K562 (cell line): Measurements from ENCODE around the gene MAP3K4. TPM values are rescaled to one million over a fixed set of nuclear protein-coding genes. Genes with fewer than 3 reads are reported as not detected.

Source experiments
- ATAC-seq: fragments of 200-7000 bp; cut with Tn5 transposase; 3 replicates; pipeline ENCODE4 v1.9.1; 2020; ENCODE audit warnings: moderate library complexity
- BruUV-seq: library from RNA; stranded (reverse); fragments of 400-500 nt; replicated peaks from 2 replicates; lab custom pipeline; 2021; lab: Mats Ljungman, UMichigan
- CTCF ChIA-PET: fragments of 300-600 bp; formaldehyde crosslinking; extraction: SDS; loops from one replicate; lab custom pipeline; 2021; ENCODE audit warnings: low intra/inter-chr PET ratio; lab: Yijun Ruan, JAX
- POLR2A ChIA-PET: fragments of 300-600, 350-650 bp; sonication (Branson Sonifier 250); formaldehyde crosslinking; extraction: SDS; loops from one replicate; lab custom pipeline; 2021; ENCODE audit warnings: antibody characterized with exemption, inconsistent platforms; lab: Yijun Ruan, JAX
- DNase-seq, 4 experiments: peaks; one replicate each; pipeline versions ENCODE4 v3.0.0 to v3.0.0-alpha.2; 2011 to 2018; ENCODE audit warnings: low spot score in 3 of 4, mixed read lengths in 3 of 4; ENCODE audit errors: extremely low read depth in 1 of 4
- FAIRE-seq: peaks from 2 replicates; lab custom pipeline; 2011; peaks lifted over from hg19 to GRCh38; lab: Jason Lieb, UNC
- H2AFZ ChIP-seq: 2 replicates; pipeline ENCODE4 v1.6.0; 2011; ENCODE audit warnings: low read depth, low read length, control low read depth, inconsistent platforms
- H3K27ac ChIP-seq: fragments of 200-600 bp; 3 replicates; pipeline ENCODE4 v1.8.0; 2011; ENCODE audit warnings: low read depth, mild to moderate bottlenecking, control low read depth, inconsistent platforms, low read length, moderate library complexity, mixed read lengths; ENCODE audit errors: extremely low read depth
- H3K27me3 ChIP-seq, 2 experiments: fragments of 300-600 bp in 1 of 2; 2 replicates in 1 of 2; 3 replicates in 1 of 2; pipeline versions ENCODE4 v1.6.0 to v1.8.0; 2011; ENCODE audit warnings: inconsistent platforms in 2 of 2, low read length in 2 of 2, mild to moderate bottlenecking in 1 of 2, mixed read lengths in 1 of 2, moderate library complexity in 1 of 2; ENCODE audit not compliant: control insufficient read depth in 2 of 2, insufficient read depth in 2 of 2
- H3K36me3 ChIP-seq: fragments of 300-600 bp; 3 replicates; pipeline ENCODE4 v1.8.0; 2011; ENCODE audit warnings: mild to moderate bottlenecking, low read length, inconsistent platforms; ENCODE audit not compliant: control insufficient read depth, insufficient read depth
- H3K4me1 ChIP-seq, 2 experiments: fragments of 200-600 bp in 1 of 2; replicated peaks in 1 of 2; 2 replicates in 1 of 2; 3 replicates in 1 of 2; pipeline versions ENCODE4 v1.5.1 to v1.8.0; 2011; ENCODE audit warnings: inconsistent platforms in 2 of 2, low read length in 2 of 2, mild to moderate bottlenecking in 1 of 2, mixed read lengths in 1 of 2, moderate library complexity in 1 of 2; ENCODE audit not compliant: control insufficient read depth in 2 of 2, insufficient read depth in 2 of 2
- H3K4me2 ChIP-seq: 2 replicates; pipeline ENCODE4 v1.6.1; 2011; ENCODE audit warnings: low read length, control low read depth, inconsistent platforms, mixed read lengths; ENCODE audit not compliant: insufficient read depth
- H3K4me3 ChIP-seq: fragments of 200-600 bp; sonication (generic), shearing (Covaris generic); 2 replicates; pipeline ENCODE4 v1.5.1; 2016; ENCODE audit warnings: control low read depth, inconsistent platforms
- H3K79me2 ChIP-seq: fragments of 200-600 bp; 3 replicates; pipeline ENCODE4 v1.8.0; 2011; ENCODE audit warnings: low read length, inconsistent platforms; ENCODE audit not compliant: control insufficient read depth, insufficient read depth
- H3K9ac ChIP-seq, 2 experiments: 2 replicates each; pipeline versions ENCODE4 v1.6.0 to v1.6.1; 2011; ENCODE audit warnings: low read depth in 2 of 2, low read length in 2 of 2, control low read depth in 1 of 2, inconsistent platforms in 1 of 2, mild to moderate bottlenecking in 1 of 2, mixed read lengths in 1 of 2; ENCODE audit not compliant: insufficient read depth in 1 of 2
- H3K9me1 ChIP-seq: one replicate; pipeline ENCODE4 v1.6.0; 2011; ENCODE audit warnings: inconsistent platforms, mild to moderate bottlenecking, low read length, moderate library complexity; ENCODE audit not compliant: control insufficient read depth, insufficient read depth
- H3K9me3 ChIP-seq: replicated peaks from 2 replicates; pipeline ENCODE4 v1.5.1; 2011; ENCODE audit warnings: low read depth, low read length, inconsistent platforms; ENCODE audit not compliant: control insufficient read depth, insufficient read depth
- H4K20me1 ChIP-seq: replicated peaks from 2 replicates; pipeline ENCODE4 v1.6.1; 2011; ENCODE audit warnings: low read length, inconsistent platforms, mixed read lengths; ENCODE audit not compliant: control insufficient read depth, insufficient read depth
- ADNP ChIP-seq: fragments of 200-800 bp; sonication (Bioruptor generic); IDR thresholded peaks from 2 replicates; pipeline ENCODE4 v1.6.1; 2016; ENCODE audit warnings: missing genetic modification characterization, missing compliant biosample characterization
- BRCA1 ChIP-seq, 2 experiments: fragments of 450-650 bp in 1 of 2; sonication (generic) in 1 of 2; formaldehyde crosslinking in 1 of 2; IDR thresholded peaks; 2 replicates each; pipeline versions ENCODE4 v1.5.0 to v1.6.1; 2017 to 2020; ENCODE audit warnings: mild to moderate bottlenecking in 1 of 2, missing genetic modification reagents in 1 of 2
- CEBPB ChIP-seq: fragments of 450-650 bp; IDR thresholded peaks from 2 replicates; pipeline ENCODE4 v1.6.1; 2016; ENCODE audit warnings: missing genetic modification characterization, missing compliant biosample characterization
- CREB5 ChIP-seq: fragments of 250-450 bp; sonication (Bioruptor Pico); IDR thresholded peaks from 2 replicates; pipeline ENCODE4 v1.5.0; 2020; ENCODE audit warnings: mild to moderate bottlenecking
- E2F1 ChIP-seq: sonication (generic); formaldehyde crosslinking; IDR thresholded peaks from 2 replicates; pipeline ENCODE4 v1.8.1; 2023; ENCODE audit warnings: mild to moderate bottlenecking, missing genetic modification reagents, moderate library complexity
- ELF1 ChIP-seq: fragments of 200-800 bp; sonication (Bioruptor generic); IDR thresholded peaks from 2 replicates; pipeline ENCODE4 v1.6.1; 2016; ENCODE audit warnings: missing genetic modification characterization, missing compliant biosample characterization
- ELF2 ChIP-seq: fragments of 250-450 bp; sonication (Bioruptor Pico); IDR thresholded peaks from 2 replicates; pipeline ENCODE4 v1.5.0; 2021; ENCODE audit warnings: mild to moderate bottlenecking
- GMEB1 ChIP-seq: fragments of 250-450 bp; sonication (Bioruptor Pico); IDR thresholded peaks from 2 replicates; pipeline ENCODE4 v1.4.0; 2020; ENCODE audit warnings: mild to moderate bottlenecking
- HDAC8 ChIP-seq: fragments of 450-650 bp; IDR thresholded peaks from 2 replicates; pipeline ENCODE4 v1.6.1; 2016; ENCODE audit warnings: mild to moderate bottlenecking, missing genetic modification characterization, moderate library complexity, missing compliant biosample characterization
- MAFF ChIP-seq: IDR thresholded peaks from 2 replicates; pipeline ENCODE4 v1.6.1; 2012; ENCODE audit warnings: low read length, improper control_type of control experiment
- MIER1 ChIP-seq: fragments of 450-650 bp; IDR thresholded peaks from 2 replicates; pipeline ENCODE4 v1.6.1; 2016; ENCODE audit warnings: antibody characterized with exemption, mild to moderate bottlenecking, low read depth
- OTX1 ChIP-seq: fragments of 450-650 bp; formaldehyde crosslinking; IDR thresholded peaks from 2 replicates; pipeline ENCODE4 v1.4.0; 2022; ENCODE audit warnings: mild to moderate bottlenecking
- RAD51 ChIP-seq: fragments of 450-650 bp; IDR thresholded peaks from 2 replicates; pipeline ENCODE4 v1.7.1; 2016; ENCODE audit warnings: low read depth, mild to moderate bottlenecking, borderline replicate concordance
- SAFB2 ChIP-seq: fragments of 200-400 bp; formaldehyde crosslinking; IDR thresholded peaks from 2 replicates; pipeline ENCODE4 v1.6.1; 2018; ENCODE audit warnings: borderline replicate concordance, low read length, low read depth, moderate library complexity; ENCODE audit not compliant: severe bottlenecking
- STAT5B ChIP-seq: fragments of 250-450 bp; sonication (Bioruptor Pico); IDR thresholded peaks from 2 replicates; pipeline ENCODE4 v1.8.0; 2021; ENCODE audit warnings: mild to moderate bottlenecking, inconsistent platforms
- TSC22D4 ChIP-seq: fragments of 450-650 bp; IDR thresholded peaks from 2 replicates; pipeline ENCODE4 v1.6.1; 2016; ENCODE audit warnings: missing genetic modification characterization, missing biosample characterization, control low read depth
- ZBTB17 ChIP-seq: fragments of 450-650 bp; formaldehyde crosslinking; IDR thresholded peaks from 2 replicates; pipeline ENCODE4 v1.4.0; 2020; ENCODE audit warnings: mild to moderate bottlenecking
- ZNF347 ChIP-seq: fragments of 450-650 bp; formaldehyde crosslinking; IDR thresholded peaks from 2 replicates; pipeline ENCODE4 v1.4.0; 2020; ENCODE audit warnings: low read depth, mild to moderate bottlenecking, moderate library complexity
- WGBS: fragments of 100-300 bp; shearing (Covaris generic); methylation state at CpG from one replicate; pipeline ENCODE4 v1.1.6; 2016; ENCODE audit warnings: low coverage, mixed read lengths; ENCODE audit not compliant: insufficient coverage; ENCODE audit errors: missing lambda C conversion rate; 5-methylcytosine and 5-hydroxymethylcytosine counted together
- in situ Hi-C: fragments of 300-500 bp; cut with MboI; formaldehyde crosslinking; loops from 4 replicates; pipeline ENCODE4 v1.15.0; 2018; ENCODE audit warnings: inconsistent platforms, mixed read lengths
- intact Hi-C: fragments of 100-400 bp; cut with micrococcal nuclease; formaldehyde crosslinking; loops from 2 replicates; pipeline ENCODE4 v1.14.2; 2022
- polyA plus RNA-seq, 8 experiments: library from polyadenylated mRNA; depleted of rRNA in 4 of 8; stranded (reverse) in 5 of 8; unstranded in 3 of 8; fragments of >200 nt; fragmentation: Nextera tagmentation in 2 of 8; fragmentation: Illumina TruSeq in 1 of 8; extraction: Ambion mirVana in 2 of 8; extraction: Trizol in 1 of 8; gene quantifications; 2 replicates each; pipeline versions ENCODE4 v1.2.1 to v1.2.3, GENCODE V29; 2011 to 2014; ENCODE audit warnings: inconsistent platforms in 1 of 8, missing spikeins in 1 of 8
- total RNA-seq, 7 experiments: library from RNA; depleted of rRNA in 6 of 7; stranded (reverse); fragments of >200 nt in 6 of 7; fragmentation: Illumina TruSeq in 2 of 7; extraction: Trizol in 2 of 7; gene quantifications; 2 replicates each; pipeline versions ENCODE4 v1.2.1 to v1.2.3, GENCODE V29; 2011 to 2021; ENCODE audit warnings: low replicate concordance in 1 of 7

The MAP3K4 gene
- total and polyA plus RNA-seq, 9 of the 15 experiments (the other 6 are each of a cell fraction or from before 2014, with no cell fraction given), result 21.0 to 77.2 (median 48.9) TPM

GRCh38 chr6:161085246-161085645 is 93.7 kb downstream of the MAP3K4 start (continued):
- TF ChIP-seq ADNP (tag) (no peak), CREB5 (CRISPR knock-in tag) (no peak), ZNF347 (CRISPR knock-in tag) (no peak)
- TF ChIP-seq, all 486 proteins: peak for 0

GRCh38 chr6:161088676-161089328 is 97.2 kb downstream of the MAP3K4 start:
- H3K9me3 ChIP-seq, result no peaks in the 10 kb centered on the region
- FAIRE-seq (no peak), ATAC-seq (peak; percentile 49; the same call in 2 of the 3 replicates), DNase-seq (no peak)
- H3K4me3 ChIP-seq, result no peak overlapping the region
- no peaks in the 10 kb centered on the region for H3K9me1 ChIP-seq
- CTCF ChIA-PET, result no interaction called here
- no peak overlapping the region for H3K4me2 ChIP-seq
- intact Hi-C loops, result no loop called here
- no peaks in the 10 kb centered on the region for H4K20me1 ChIP-seq
- no peak overlapping the region for H3K27ac ChIP-seq
- in situ Hi-C loops, result no loop called here
- no peaks in the 10 kb centered on the region for H3K4me1 ChIP-seq
- WGBS, result 73% methylated on average over 2 of the region's 2 CpGs
- H3K79me2 ChIP-seq, result no peaks in the 10 kb centered on the region
- POLR2A ChIA-PET, result interaction anchor here (0.7 kb wide), 2 partner anchors 8 to 46 kb away, joined by 3 to 4 read pairs; no protein-coding TSS in a partner anchor
- BruUV-seq, result no TSS peak
- H3K36me3 ChIP-seq, result peaks cover 97% of the 10 kb centered on the region
- H3K9ac ChIP-seq, result no peak overlapping the region
- no peak overlapping the region for H2AFZ ChIP-seq
- H3K27me3 ChIP-seq, result no peaks in the 10 kb centered on the region
- TF ChIP-seq CEBPB, result peak; percentile 56
- TF ChIP-seq STAT5B, result no peak
- TF ChIP-seq MIER1, result peak; percentile 82
- TF ChIP-seq ELF2 (CRISPR knock-in tag), result no peak
- no peak for TF ChIP-seq OTX1 (CRISPR knock-in tag)
- no peak for TF ChIP-seq SAFB2
- TF ChIP-seq RAD51, result no peak
- no peak for TF ChIP-seq ELF1 (tag)
- TF ChIP-seq BRCA1 (IDR thresholded peaks at IDR 0.05), result no peak
- no peak for TF ChIP-seq BRCA1 (CRISPR knock-in tag; IDR thresholded peaks at IDR 0.05)
- TF ChIP-seq TSC22D4 (tag), result no peak
- TF ChIP-seq GMEB1, result no peak
- no peak for TF ChIP-seq MAFF
- no peak for TF ChIP-seq ZBTB17 (CRISPR knock-in tag)
- no peak for TF ChIP-seq HDAC8 (tag)
- TF ChIP-seq E2F1 (CRISPR knock-in tag), result no peak
